ENCODE results near the gene MRPL12.

DNA sequence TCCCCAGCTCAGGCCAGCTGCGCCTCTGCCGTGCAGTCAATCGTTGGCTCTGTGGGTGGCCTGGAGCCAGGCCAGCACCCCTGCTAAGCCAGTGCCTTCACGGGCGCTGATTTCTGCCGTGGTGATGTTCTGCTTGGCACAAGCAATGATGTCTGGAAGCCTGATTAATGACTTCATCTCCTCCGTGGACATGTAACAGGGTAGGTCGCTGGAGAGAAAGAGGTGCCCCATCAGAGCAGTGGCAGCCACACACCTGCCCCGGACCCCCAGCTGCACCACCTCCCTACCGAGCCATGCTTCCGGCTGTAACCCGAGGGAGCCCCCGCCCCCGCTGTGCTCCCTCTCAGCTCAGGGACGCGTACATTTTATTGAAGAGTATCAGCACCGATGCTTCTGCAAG lies 21.5 kb upstream of the MRPL12 start:
- TF ChIP-seq EZH2 (IDR thresholded peaks at IDR 0.05) (no peak), EZH2phosphoT487 (IDR thresholded peaks at IDR 0.05) (no peak)
- TF ChIP-seq, protein P1, sequence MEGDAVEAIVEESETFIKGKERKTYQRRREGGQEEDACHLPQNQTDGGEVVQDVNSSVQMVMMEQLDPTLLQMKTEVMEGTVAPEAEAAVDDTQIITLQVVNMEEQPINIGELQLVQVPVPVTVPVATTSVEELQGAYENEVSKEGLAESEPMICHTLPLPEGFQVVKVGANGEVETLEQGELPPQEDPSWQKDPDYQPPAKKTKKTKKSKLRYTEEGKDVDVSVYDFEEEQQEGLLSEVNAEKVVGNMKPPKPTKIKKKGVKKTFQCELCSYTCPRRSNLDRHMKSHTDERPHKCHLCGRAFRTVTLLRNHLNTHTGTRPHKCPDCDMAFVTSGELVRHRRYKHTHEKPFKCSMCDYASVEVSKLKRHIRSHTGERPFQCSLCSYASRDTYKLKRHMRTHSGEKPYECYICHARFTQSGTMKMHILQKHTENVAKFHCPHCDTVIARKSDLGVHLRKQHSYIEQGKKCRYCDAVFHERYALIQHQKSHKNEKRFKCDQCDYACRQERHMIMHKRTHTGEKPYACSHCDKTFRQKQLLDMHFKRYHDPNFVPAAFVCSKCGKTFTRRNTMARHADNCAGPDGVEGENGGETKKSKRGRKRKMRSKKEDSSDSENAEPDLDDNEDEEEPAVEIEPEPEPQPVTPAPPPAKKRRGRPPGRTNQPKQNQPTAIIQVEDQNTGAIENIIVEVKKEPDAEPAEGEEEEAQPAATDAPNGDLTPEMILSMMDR (IDR thresholded peaks at IDR 0.05) = no peak

All from neural progenitor cell (in vitro differentiated cells).